ENCODE measurements around the gene JUNB.

DNA sequence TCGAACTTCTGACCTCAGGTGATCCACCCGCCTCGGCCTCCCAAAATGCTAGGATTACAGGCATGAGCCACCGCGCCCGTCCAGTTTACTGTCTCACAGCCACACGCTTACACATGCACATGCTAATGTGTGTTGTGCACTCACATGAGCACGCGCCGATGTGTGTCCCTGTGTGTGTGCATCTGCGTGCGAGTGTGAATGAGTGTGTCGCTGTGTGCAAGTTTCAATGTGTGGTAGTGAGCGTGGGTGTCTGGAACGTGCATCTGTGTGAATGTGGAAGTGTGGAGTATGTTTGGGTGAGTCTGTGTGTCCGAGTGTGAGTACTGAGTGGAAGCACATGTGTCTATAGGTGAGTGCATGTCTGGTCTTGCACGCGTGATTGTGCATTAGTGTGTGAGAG is 51.2 kb downstream of the JUNB start:
- TF ChIP-seq EP300 (IDR thresholded peaks at IDR 0.05; ENCODE audit: borderline replicate concordance in 1 of 2, low read depth in 1 of 2, low read length in 1 of 2) (no peak), TEAD4 (IDR thresholded peaks at IDR 0.05; ENCODE audit: borderline replicate concordance, insufficient read depth) (no peak), POLR2AphosphoS5 (IDR thresholded peaks at IDR 0.05; ENCODE audit: low read depth, low read length) (no peak), FOXM1 (IDR thresholded peaks at IDR 0.05; ENCODE audit: low read depth) (no peak), RAD21 (IDR thresholded peaks at IDR 0.05; ENCODE audit: low read length) (no peak)
- TF ChIP-seq, protein P1, sequence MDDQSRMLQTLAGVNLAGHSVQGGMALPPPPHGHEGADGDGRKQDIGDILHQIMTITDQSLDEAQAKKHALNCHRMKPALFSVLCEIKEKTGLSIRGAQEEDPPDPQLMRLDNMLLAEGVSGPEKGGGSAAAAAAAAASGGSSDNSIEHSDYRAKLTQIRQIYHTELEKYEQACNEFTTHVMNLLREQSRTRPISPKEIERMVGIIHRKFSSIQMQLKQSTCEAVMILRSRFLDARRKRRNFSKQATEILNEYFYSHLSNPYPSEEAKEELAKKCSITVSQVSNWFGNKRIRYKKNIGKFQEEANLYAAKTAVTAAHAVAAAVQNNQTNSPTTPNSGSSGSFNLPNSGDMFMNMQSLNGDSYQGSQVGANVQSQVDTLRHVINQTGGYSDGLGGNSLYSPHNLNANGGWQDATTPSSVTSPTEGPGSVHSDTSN (IDR thresholded peaks at IDR 0.05): no peak
- TF ChIP-seq, protein P2, sequence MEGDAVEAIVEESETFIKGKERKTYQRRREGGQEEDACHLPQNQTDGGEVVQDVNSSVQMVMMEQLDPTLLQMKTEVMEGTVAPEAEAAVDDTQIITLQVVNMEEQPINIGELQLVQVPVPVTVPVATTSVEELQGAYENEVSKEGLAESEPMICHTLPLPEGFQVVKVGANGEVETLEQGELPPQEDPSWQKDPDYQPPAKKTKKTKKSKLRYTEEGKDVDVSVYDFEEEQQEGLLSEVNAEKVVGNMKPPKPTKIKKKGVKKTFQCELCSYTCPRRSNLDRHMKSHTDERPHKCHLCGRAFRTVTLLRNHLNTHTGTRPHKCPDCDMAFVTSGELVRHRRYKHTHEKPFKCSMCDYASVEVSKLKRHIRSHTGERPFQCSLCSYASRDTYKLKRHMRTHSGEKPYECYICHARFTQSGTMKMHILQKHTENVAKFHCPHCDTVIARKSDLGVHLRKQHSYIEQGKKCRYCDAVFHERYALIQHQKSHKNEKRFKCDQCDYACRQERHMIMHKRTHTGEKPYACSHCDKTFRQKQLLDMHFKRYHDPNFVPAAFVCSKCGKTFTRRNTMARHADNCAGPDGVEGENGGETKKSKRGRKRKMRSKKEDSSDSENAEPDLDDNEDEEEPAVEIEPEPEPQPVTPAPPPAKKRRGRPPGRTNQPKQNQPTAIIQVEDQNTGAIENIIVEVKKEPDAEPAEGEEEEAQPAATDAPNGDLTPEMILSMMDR (IDR thresholded peaks at IDR 0.05): no peak

All from SK-N-SH (cell line).